ENCODE measurements around the gene TP73.

The TP73 gene

GRCh38 chr1:3631320-3632260, 20.7 kb upstream of the TP73 start:
- no peak overlapping the region for H3K4me3 ChIP-seq (ENCODE audit: low read length)
- no peak for DNase-seq (ENCODE audit: low read depth)
- no peak for TF ChIP-seq CTCF (conservative IDR thresholded peaks at IDR 0.05; ENCODE audit: low read depth, low read length)

- no peak overlapping the region for H3K4me3 ChIP-seq (ENCODE audit: low read length)
- DNase-seq (ENCODE audit: low read depth) = no peak
- TF ChIP-seq CTCF (conservative IDR thresholded peaks at IDR 0.05; ENCODE audit: low read depth, low read length) = no peak
These were observed 20.0 kb upstream of the TP73 start for GRCh38 chr1:3632298-3632697.

GRCh38 chr1:3632716-3633343, 19.5 kb upstream of the TP73 start:
- no peak for TF ChIP-seq CTCF (conservative IDR thresholded peaks at IDR 0.05; ENCODE audit: low read depth, low read length)
- no peak for DNase-seq (ENCODE audit: low read depth)
- no peak overlapping the region for H3K4me3 ChIP-seq (ENCODE audit: low read length)

GRCh38 chr1:3633344-3634058, 18.8 kb upstream of the TP73 start:
- no peak for TF ChIP-seq CTCF (conservative IDR thresholded peaks at IDR 0.05; ENCODE audit: low read depth, low read length)
- DNase-seq (ENCODE audit: low read depth) = no peak
- no peak overlapping the region for H3K4me3 ChIP-seq (ENCODE audit: low read length)

GRCh38 chr1:3634059-3634800, 18.1 kb upstream of the TP73 start:
- TF ChIP-seq CTCF (conservative IDR thresholded peaks at IDR 0.05; ENCODE audit: low read depth, low read length) = no peak

GRCh38 chr1:3636080-3636479, 16.2 kb upstream of the TP73 start:
- no peak for DNase-seq (ENCODE audit: low read depth)
- H3K4me3 ChIP-seq (ENCODE audit: low read length) = no peak overlapping the region
- no peak for TF ChIP-seq CTCF (conservative IDR thresholded peaks at IDR 0.05; ENCODE audit: low read depth, low read length)

More at GRCh38 chr1:3634059-3634800, 18.1 kb upstream of the TP73 start:
- no peak overlapping the region for H3K4me3 ChIP-seq (ENCODE audit: low read length)
- no peak for DNase-seq (ENCODE audit: low read depth)

All from retinal pigment epithelial cell (primary cell).